GM23338 (cell line): Measurements from ENCODE around the gene MTOR. TPM values are rescaled to one million over a fixed set of nuclear protein-coding genes. Genes with fewer than 3 reads are reported as not detected.
A peak's percentile ranks its signal among the peaks of the same experiment; 100 is the strongest.

Experiments used
- ATAC-seq: fragments of 200-7000 bp; cut with Tn5 transposase; 3 replicates; pipeline ENCODE4 v1.9.1; 2020
- DNase-seq: peaks from one replicate; pipeline ENCODE4 v3.0.0-alpha.2; 2015; ENCODE audit warnings: low spot score
- H2AFZ ChIP-seq: fragments of 200-600 bp; sonication (generic); 2 replicates; pipeline ENCODE4 v1.8.0; 2016; ENCODE audit warnings: antibody characterized with exemption, mild to moderate bottlenecking, moderate library complexity
- H3F3A ChIP-seq: fragments of 200-600 bp; sonication (generic); replicated peaks from 2 replicates; pipeline ENCODE4 v1.8.0; 2017; ENCODE audit warnings: antibody characterized with exemption, mixed run types, low read depth
- H3K27ac ChIP-seq: fragments of 200-600 bp; sonication (generic); 2 replicates; pipeline ENCODE4 v1.6.1; 2016; ENCODE audit warnings: low read depth
- H3K27me3 ChIP-seq: fragments of 200-600 bp; sonication (generic); 2 replicates; pipeline ENCODE4 v1.8.0; 2016; ENCODE audit warnings: mild to moderate bottlenecking, mixed run types, moderate library complexity; ENCODE audit not compliant: insufficient read depth
- H3K36me3 ChIP-seq: fragments of 200-600 bp; sonication (generic); 2 replicates; pipeline ENCODE4 v1.8.0; 2016; ENCODE audit warnings: mild to moderate bottlenecking; ENCODE audit not compliant: insufficient read depth
- H3K4me1 ChIP-seq: fragments of 200-600 bp; sonication (generic); 2 replicates; pipeline ENCODE4 v1.8.0; 2016; ENCODE audit warnings: mild to moderate bottlenecking, moderate library complexity; ENCODE audit not compliant: insufficient read depth
- H3K4me2 ChIP-seq: fragments of 200-600 bp; sonication (generic); 2 replicates; pipeline ENCODE4 v1.7.1; 2017; ENCODE audit warnings: mixed run types
- H3K4me3 ChIP-seq: fragments of 200-600 bp; sonication (generic); 2 replicates; pipeline ENCODE4 v1.6.1; 2016; ENCODE audit warnings: mixed run types
- H3K79me2 ChIP-seq: fragments of 200-600 bp; sonication (generic); replicated peaks from 2 replicates; pipeline ENCODE4 v1.8.0; 2017; ENCODE audit warnings: mild to moderate bottlenecking; ENCODE audit not compliant: insufficient read depth
- H3K9me2 ChIP-seq: fragments of 200-600 bp; sonication (generic); 2 replicates; pipeline ENCODE4 v1.8.0; 2017; ENCODE audit not compliant: insufficient read depth
- H4K20me1 ChIP-seq: fragments of 200-600 bp; sonication (generic); replicated peaks from 2 replicates; pipeline ENCODE4 v1.8.0; 2017; ENCODE audit warnings: mild to moderate bottlenecking; ENCODE audit not compliant: insufficient read depth
- H3K27ac Mint-ChIP-seq: 2 replicates; pipeline ENCODE4 v1.8.0; 2020; ENCODE audit warnings: inconsistent platforms, mild to moderate bottlenecking, moderate library complexity, mixed read lengths
- H3K27me3 Mint-ChIP-seq: 3 replicates; pipeline ENCODE4 v1.8.0; 2022; ENCODE audit warnings: low read depth, mild to moderate bottlenecking, moderate library complexity, mixed read lengths, inconsistent platforms; ENCODE audit not compliant: insufficient read depth, poor library complexity
- H3K36me3 Mint-ChIP-seq: 3 replicates; pipeline ENCODE4 v1.8.0; 2021; ENCODE audit warnings: low read depth, mild to moderate bottlenecking, inconsistent platforms, moderate library complexity, mixed read lengths
- H3K4me1 Mint-ChIP-seq: 3 replicates; pipeline ENCODE4 v1.8.0; 2020; ENCODE audit warnings: mild to moderate bottlenecking, inconsistent platforms, mixed read lengths
- H3K4me3 Mint-ChIP-seq: 3 replicates; pipeline ENCODE4 v1.8.0; 2021; ENCODE audit warnings: moderate library complexity, mild to moderate bottlenecking, inconsistent platforms, mixed read lengths
- H3K9me3 Mint-ChIP-seq: 3 replicates; pipeline ENCODE4 v1.8.0; 2020; ENCODE audit warnings: moderate library complexity, mild to moderate bottlenecking, inconsistent platforms, mixed read lengths
- CREB1 ChIP-seq: fragments of 250-450 bp; sonication (Bioruptor Pico); IDR thresholded peaks from 2 replicates; pipeline ENCODE4 v1.5.0; 2020; ENCODE audit warnings: low read depth, mild to moderate bottlenecking, moderate library complexity
- CTCF ChIP-seq, 2 experiments: fragments of 200-600 bp in 1 of 2; sonication (generic) in 1 of 2; conservative IDR thresholded peaks; 2 replicates each; pipeline versions ENCODE4 v1.5.1 to v1.6.1; 2016 to 2017; ENCODE audit warnings: antibody characterized with exemption in 2 of 2, low read depth in 2 of 2, mild to moderate bottlenecking in 2 of 2, moderate library complexity in 1 of 2
- EZH2 ChIP-seq: fragments of 200-600 bp; sonication (generic); IDR thresholded peaks from one replicate; pipeline ENCODE4 v1.8.0; 2017; ENCODE audit warnings: antibody characterized with exemption, mild to moderate bottlenecking, low read depth; ENCODE audit not compliant: unreplicated experiment
- NANOG ChIP-seq: IDR thresholded peaks from 2 replicates; pipeline ENCODE4 v1.6.1; 2016; ENCODE audit warnings: antibody characterized with exemption, borderline replicate concordance
- POLR2AphosphoS5 ChIP-seq: IDR thresholded peaks from 2 replicates; pipeline ENCODE4 v1.6.1; 2016; ENCODE audit warnings: antibody characterized with exemption, low read depth
- STAT1 ChIP-seq: IDR thresholded peaks from one replicate; pipeline ENCODE4 v1.6.1; 2016; ENCODE audit warnings: antibody characterized with exemption; ENCODE audit not compliant: unreplicated experiment
- polyA plus RNA-seq: library from polyadenylated mRNA; unstranded; fragments of >200 nt; fragmentation: Nextera tagmentation; extraction: Ambion mirVana; gene quantifications from 2 replicates; pipeline ENCODE4 v1.2.1, GENCODE V29; 2016
- total RNA-seq: library from RNA; depleted of rRNA; stranded (reverse); fragments of >200 nt; shearing (Covaris generic); gene quantifications from 2 replicates; pipeline ENCODE4 v1.2.3, GENCODE V29; 2014
- TF ChIP-seq, protein P1 (sequence below): fragments of 250-450 bp; sonication (Bioruptor Pico); IDR thresholded peaks from 2 replicates; pipeline ENCODE4 v1.5.0; 2020; ENCODE audit warnings: mild to moderate bottlenecking, moderate library complexity
- TF ChIP-seq, protein P2 (sequence below): IDR thresholded peaks from 2 replicates; pipeline ENCODE4 v1.6.1; 2016; ENCODE audit warnings: antibody characterized with exemption

The MTOR gene
- total and polyA plus RNA-seq, 2 experiments from 2014 or later: 22.8 to 98.0 TPM

DNA sequence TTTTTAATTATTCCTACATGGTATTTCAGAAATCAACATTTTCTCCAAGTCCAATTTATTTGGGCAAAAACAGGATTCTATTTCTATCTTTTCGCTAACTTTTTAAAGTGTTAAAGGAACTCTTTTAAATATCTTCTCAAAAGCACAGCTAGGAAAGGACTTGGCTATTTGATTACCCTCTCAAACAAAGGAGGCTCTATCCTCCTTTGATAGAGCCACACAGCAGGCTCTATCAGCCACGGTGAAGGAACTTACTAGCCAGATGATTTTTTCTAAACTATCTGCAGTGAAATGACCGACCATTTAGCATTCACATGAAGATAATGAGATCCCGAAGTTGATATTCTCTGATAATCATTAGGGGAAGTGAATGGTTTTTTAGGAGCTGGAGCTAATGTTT is 64.1 kb downstream of the MTOR start:
- no peak for TF ChIP-seq NANOG
- no peak for TF ChIP-seq STAT1
- no peak overlapping the region for H3K4me3 ChIP-seq
- peaks cover 39% of the 10 kb centered on the region for H3K36me3 ChIP-seq
- Mint-ChIP-seq H3K4me1 (no peaks in the 10 kb centered on the region), H3K27ac (no peak overlapping the region), H3K9me3 (no peaks in the 10 kb centered on the region), H3K27me3 (peaks cover 3% of the 10 kb centered on the region), H3K36me3 (peaks cover 49% of the 10 kb centered on the region), H3K4me3 (no peak overlapping the region)
- no peaks in the 10 kb centered on the region for H3K79me2 ChIP-seq
- H3K9me2 ChIP-seq: no peaks in the 10 kb centered on the region
- H3K4me2 ChIP-seq: no peak overlapping the region
- DNase-seq: no peak
- H2AFZ ChIP-seq: no peak overlapping the region
- peaks cover 4% of the 10 kb centered on the region; the same call in 1 of the 2 replicates for H4K20me1 ChIP-seq
- no peaks in the 10 kb centered on the region for H3K4me1 ChIP-seq
- no peaks in the 10 kb centered on the region for H3F3A ChIP-seq
- no peak overlapping the region for H3K27ac ChIP-seq
- no peaks in the 10 kb centered on the region for H3K27me3 ChIP-seq
- ATAC-seq: no peak

DNA sequence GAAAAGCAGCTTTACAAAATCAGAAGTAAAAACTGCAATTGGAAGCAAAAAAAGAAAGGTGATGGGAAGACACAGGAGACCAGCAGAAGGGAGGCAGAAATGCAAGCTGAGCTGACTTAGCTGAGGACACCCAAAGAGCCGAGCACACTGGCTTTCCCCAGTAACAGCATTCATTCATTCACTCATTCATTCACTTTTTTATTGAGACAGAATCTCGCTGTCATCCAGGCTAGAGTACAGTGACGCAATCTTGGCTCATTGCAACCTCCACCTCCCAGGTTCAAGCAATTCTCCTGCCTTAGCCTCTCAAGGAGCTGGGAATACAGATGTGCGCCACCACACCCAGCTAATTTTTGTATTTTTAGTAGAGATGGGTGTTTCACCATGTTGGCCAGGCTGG is 65.0 kb downstream of the MTOR start:
- Histone ChIP-seq H3K4me2 (no peak overlapping the region), H3F3A (no peaks in the 10 kb centered on the region), H2AFZ (no peak overlapping the region), H4K20me1 (peaks cover 4% of the 10 kb centered on the region; the same call in 1 of the 2 replicates), H3K27me3 (no peaks in the 10 kb centered on the region), H3K36me3 (peaks cover 39% of the 10 kb centered on the region), H3K27ac (no peak overlapping the region), H3K9me2 (no peaks in the 10 kb centered on the region), H3K4me1 (no peaks in the 10 kb centered on the region), H3K4me3 (no peak overlapping the region), H3K79me2 (no peaks in the 10 kb centered on the region)
- Mint-ChIP-seq H3K36me3 (peaks cover 54% of the 10 kb centered on the region), H3K27ac (peak overlapping the region; percentile 30; the same call in 1 of the 2 replicates), H3K9me3 (no peaks in the 10 kb centered on the region), H3K27me3 (peaks cover 3% of the 10 kb centered on the region), H3K4me3 (no peak overlapping the region), H3K4me1 (no peaks in the 10 kb centered on the region)
- DNase-seq: no peak
- ATAC-seq: no peak
- TF ChIP-seq NANOG (no peak), STAT1 (no peak)

DNA sequence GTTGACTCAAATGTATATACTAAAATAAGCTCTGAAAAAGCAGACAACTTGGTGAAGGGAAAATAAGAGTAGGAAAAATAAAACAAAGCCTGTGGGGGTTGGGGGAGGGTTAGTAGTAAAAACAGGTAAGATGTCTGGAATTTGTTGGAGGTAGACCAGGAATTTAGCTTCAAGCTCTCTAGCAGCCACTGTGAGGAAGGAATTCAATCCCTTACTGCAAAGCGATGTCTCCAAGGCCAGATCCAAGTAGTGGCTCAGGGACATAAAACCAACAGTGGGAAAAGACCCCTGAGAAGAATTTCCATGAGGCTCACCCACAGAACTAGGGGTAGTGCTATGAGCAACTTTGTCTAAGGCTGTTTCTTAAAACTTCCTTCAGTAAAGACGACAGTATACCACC is 65.4 kb downstream of the MTOR start:
- Mint-ChIP-seq H3K27me3 (peaks cover 3% of the 10 kb centered on the region), H3K4me3 (no peak overlapping the region), H3K9me3 (no peaks in the 10 kb centered on the region), H3K27ac (peak overlapping the region; percentile 30; the same call in 1 of the 2 replicates), H3K4me1 (no peaks in the 10 kb centered on the region), H3K36me3 (peaks cover 57% of the 10 kb centered on the region)
- H3K36me3 ChIP-seq: peaks cover 39% of the 10 kb centered on the region
- peaks cover 4% of the 10 kb centered on the region; the same call in 1 of the 2 replicates for H4K20me1 ChIP-seq
- H3K4me1 ChIP-seq: no peaks in the 10 kb centered on the region
- no peak overlapping the region for H3K4me2 ChIP-seq
- ATAC-seq (no peak), DNase-seq (peak; percentile 30)
- H3K9me2 ChIP-seq: no peaks in the 10 kb centered on the region
- H2AFZ ChIP-seq: no peak overlapping the region
- H3F3A ChIP-seq: no peaks in the 10 kb centered on the region
- no peak overlapping the region for H3K4me3 ChIP-seq
- no peaks in the 10 kb centered on the region for H3K79me2 ChIP-seq
- H3K27ac ChIP-seq: no peak overlapping the region
- H3K27me3 ChIP-seq: no peaks in the 10 kb centered on the region
- TF ChIP-seq EZH2 (no peak), CTCF (conservative IDR thresholded peaks at IDR 0.05; ENCODE audit: low read depth in 2 of 2) (no peak), CREB1 (no peak), POLR2AphosphoS5 (no peak), NANOG (no peak)
- TF ChIP-seq, protein P1, sequence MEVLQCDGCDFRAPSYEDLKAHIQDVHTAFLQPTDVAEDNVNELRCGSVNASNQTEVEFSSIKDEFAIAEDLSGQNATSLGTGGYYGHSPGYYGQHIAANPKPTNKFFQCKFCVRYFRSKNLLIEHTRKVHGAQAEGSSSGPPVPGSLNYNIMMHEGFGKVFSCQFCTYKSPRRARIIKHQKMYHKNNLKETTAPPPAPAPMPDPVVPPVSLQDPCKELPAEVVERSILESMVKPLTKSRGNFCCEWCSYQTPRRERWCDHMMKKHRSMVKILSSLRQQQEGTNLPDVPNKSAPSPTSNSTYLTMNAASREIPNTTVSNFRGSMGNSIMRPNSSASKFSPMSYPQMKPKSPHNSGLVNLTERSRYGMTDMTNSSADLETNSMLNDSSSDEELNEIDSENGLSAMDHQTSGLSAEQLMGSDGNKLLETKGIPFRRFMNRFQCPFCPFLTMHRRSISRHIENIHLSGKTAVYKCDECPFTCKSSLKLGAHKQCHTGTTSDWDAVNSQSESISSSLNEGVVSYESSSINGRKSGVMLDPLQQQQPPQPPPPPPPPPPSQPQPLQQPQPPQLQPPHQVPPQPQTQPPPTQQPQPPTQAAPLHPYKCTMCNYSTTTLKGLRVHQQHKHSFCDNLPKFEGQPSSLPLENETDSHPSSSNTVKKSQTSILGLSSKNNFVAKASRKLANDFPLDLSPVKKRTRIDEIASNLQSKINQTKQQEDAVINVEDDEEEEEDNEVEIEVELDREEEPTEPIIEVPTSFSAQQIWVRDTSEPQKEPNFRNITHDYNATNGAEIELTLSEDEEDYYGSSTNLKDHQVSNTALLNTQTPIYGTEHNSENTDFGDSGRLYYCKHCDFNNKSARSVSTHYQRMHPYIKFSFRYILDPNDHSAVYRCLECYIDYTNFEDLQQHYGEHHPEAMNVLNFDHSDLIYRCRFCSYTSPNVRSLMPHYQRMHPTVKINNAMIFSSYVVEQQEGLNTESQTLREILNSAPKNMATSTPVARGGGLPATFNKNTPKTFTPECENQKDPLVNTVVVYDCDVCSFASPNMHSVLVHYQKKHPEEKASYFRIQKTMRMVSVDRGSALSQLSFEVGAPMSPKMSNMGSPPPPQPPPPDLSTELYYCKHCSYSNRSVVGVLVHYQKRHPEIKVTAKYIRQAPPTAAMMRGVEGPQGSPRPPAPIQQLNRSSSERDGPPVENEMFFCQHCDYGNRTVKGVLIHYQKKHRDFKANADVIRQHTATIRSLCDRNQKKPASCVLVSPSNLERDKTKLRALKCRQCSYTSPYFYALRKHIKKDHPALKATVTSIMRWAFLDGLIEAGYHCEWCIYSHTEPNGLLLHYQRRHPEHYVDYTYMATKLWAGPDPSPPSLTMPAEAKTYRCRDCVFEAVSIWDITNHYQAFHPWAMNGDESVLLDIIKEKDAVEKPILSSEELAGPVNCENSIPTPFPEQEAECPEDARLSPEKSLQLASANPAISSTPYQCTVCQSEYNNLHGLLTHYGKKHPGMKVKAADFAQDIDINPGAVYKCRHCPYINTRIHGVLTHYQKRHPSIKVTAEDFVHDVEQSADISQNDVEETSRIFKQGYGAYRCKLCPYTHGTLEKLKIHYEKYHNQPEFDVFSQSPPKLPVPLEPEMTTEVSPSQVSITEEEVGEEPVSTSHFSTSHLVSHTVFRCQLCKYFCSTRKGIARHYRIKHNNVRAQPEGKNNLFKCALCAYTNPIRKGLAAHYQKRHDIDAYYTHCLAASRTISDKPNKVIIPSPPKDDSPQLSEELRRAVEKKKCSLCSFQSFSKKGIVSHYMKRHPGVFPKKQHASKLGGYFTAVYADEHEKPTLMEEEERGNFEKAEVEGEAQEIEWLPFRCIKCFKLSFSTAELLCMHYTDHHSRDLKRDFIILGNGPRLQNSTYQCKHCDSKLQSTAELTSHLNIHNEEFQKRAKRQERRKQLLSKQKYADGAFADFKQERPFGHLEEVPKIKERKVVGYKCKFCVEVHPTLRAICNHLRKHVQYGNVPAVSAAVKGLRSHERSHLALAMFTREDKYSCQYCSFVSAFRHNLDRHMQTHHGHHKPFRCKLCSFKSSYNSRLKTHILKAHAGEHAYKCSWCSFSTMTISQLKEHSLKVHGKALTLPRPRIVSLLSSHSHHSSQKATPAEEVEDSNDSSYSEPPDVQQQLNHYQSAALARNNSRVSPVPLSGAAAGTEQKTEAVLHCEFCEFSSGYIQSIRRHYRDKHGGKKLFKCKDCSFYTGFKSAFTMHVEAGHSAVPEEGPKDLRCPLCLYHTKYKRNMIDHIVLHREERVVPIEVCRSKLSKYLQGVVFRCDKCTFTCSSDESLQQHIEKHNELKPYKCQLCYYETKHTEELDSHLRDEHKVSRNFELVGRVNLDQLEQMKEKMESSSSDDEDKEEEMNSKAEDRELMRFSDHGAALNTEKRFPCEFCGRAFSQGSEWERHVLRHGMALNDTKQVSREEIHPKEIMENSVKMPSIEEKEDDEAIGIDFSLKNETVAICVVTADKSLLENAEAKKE (CRISPR knock-in tag): no peak
- TF ChIP-seq, protein P2, sequence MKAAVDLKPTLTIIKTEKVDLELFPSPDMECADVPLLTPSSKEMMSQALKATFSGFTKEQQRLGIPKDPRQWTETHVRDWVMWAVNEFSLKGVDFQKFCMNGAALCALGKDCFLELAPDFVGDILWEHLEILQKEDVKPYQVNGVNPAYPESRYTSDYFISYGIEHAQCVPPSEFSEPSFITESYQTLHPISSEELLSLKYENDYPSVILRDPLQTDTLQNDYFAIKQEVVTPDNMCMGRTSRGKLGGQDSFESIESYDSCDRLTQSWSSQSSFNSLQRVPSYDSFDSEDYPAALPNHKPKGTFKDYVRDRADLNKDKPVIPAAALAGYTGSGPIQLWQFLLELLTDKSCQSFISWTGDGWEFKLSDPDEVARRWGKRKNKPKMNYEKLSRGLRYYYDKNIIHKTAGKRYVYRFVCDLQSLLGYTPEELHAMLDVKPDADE: no peak
